HG02938 (cell line): Measurements from ENCODE around the gene CDX2.

Source experiments
- ATAC-seq: cut with Tn5 transposase; IDR thresholded peaks from one replicate; pipeline ENCODE4 v1.9.1; 2021; ENCODE audit warnings: mild to moderate bottlenecking, moderate library complexity; ENCODE audit not compliant: unreplicated experiment

The CDX2 gene

DNA sequence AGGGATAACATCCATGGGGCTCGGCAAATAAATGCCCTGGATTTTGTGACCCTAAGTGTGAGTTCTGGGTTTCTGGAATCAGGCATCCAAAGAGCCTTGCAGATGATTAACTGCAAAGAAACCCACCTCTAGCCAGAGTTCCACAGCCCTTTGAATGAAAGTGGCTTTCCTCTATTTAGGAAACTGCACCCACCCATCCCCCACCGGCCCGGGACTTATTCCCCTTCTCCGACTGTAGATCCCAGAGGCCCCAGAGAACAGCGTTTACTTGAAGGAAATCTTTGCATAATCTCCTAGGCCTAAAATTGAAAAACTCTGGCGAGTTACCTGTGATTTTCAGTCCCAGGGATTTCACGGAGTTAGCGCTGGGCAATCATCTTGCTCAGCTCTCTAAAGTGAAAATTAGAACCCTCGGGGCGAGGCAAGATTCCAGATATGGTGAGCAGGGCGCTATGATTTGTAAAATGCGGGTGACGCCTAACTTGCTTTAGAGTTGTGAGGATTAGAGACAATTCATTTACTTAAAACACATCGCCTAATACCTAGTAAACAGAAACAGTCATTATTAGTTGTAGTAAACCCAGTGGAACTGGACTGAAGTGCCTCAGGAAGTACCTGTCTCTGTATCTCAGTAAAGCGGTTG, 10.0 kb upstream of the CDX2 start:
- ATAC-seq: no peak

DNA sequence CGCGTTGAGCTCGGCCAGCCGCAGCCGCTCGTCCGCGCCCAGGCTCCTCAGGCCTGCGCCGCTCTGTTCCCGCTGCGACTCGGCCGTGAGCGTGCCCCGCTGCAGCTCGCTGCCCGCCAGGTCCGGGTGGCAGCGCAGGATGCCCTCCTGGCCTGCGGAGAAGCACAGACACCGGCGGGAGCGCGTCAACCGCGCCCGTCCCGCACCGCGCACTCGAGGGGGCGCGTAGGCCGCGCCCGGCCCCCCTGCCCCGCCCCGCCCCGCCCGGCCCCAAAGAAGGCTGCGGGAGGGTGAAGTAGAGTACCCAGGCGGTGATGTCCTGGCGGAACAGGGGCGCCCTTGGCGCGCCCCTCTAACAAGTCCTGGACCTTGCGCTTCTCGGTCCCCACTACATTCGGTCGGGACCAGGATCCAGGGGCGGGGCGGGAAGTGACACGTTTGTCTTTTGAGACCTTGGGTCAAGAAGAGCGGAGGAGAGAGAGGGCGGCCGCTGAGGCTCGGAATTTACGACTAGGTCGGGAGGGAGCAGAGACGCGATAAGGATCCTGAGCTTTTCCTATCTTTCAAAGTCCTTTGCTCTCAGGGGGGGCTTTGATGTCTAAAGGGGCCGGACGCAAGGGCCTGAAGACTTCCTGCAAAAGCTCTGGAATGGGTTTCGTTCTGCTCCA, 9.3 kb upstream of the CDX2 start:
- no peak for ATAC-seq

- ATAC-seq: no peak
Observed at GRCh38 chr13:27977476-27978300, 8.6 kb upstream of the CDX2 start.

- no peak for ATAC-seq
Observed at GRCh38 chr13:27976362-27977091, 7.4 kb upstream of the CDX2 start.

GRCh38 chr13:27975564-27976361, 6.6 kb upstream of the CDX2 start:
- no peak for ATAC-seq

DNA sequence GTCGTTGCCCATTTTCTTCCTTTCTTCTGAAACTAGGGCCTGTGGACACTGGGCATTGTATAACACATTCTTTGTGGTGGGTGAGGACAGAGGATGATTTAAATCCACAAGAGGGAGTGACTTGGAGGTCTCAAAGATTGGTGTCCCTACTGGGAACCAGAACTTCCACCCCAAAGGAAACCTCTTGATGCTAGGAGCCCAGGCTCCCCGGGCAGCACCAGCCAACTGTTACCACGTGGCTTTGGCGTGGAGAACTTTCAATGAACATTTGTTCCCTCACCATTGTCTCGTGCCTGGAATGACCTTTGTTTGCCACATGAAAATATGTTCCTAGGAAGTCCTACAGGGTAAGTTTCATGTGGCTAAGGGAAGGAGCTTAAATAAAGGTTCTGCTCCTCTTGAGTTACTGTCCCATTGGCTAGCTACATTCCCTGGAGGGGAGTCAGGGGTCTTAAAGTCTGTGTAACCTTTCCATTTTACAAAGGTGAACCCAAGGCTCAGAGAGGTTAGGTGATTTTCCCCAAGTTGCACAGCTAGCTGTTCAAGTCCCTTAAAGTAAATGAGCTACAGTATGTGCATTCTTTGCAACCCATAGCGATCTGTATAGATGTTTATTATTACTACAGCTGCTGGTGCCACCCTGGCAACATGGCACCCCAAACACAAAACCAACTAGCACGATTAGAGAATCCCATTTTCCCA, 5.0 kb upstream of the CDX2 start:
- ATAC-seq: no peak

GRCh38 chr13:27973291-27973690, 4.2 kb upstream of the CDX2 start:
- ATAC-seq: no peak

- no peak for ATAC-seq
Observed at GRCh38 chr13:27972478-27972820, 3.3 kb upstream of the CDX2 start.

DNA sequence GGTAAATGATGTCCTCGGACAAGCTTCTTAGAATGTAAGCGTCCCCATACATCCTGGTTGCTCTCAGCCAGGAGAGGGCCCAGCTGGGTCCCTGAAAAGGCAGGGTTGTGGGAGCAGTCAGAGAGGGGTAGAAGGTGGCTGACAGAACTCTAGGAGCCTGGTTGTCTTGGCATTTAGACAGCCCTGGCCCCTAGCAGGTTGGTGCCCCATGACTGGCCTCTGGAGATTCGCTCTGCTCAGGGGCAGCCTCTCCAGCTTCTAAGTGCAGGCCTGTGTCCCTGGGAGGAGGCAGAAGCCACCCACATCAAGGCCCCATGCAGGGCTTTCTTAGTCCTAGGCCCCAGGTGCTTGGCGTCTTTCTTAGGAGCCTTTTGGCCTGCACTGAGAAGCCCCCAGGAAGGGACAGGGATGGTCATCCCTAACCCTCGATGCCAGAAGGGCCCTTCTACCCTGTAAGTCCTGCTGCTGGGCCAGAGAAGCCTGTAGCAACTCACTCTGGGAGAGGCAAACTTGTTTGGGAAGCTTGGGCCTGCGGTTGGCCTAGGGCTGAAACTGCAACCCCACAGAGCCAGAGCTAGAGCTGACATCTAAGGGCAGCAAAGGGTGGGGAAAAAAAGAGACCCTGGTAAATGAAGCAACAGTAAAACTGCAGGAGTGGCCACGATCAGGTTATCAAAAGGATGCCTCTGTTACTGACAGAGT, 2.8 kb upstream of the CDX2 start:
- ATAC-seq: no peak

- ATAC-seq: no peak
Observed at GRCh38 chr13:27971236-27971645, 2.1 kb upstream of the CDX2 start.

- ATAC-seq: no peak
Observed at GRCh38 chr13:27970382-27971235, 1.5 kb upstream of the CDX2 start.

DNA sequence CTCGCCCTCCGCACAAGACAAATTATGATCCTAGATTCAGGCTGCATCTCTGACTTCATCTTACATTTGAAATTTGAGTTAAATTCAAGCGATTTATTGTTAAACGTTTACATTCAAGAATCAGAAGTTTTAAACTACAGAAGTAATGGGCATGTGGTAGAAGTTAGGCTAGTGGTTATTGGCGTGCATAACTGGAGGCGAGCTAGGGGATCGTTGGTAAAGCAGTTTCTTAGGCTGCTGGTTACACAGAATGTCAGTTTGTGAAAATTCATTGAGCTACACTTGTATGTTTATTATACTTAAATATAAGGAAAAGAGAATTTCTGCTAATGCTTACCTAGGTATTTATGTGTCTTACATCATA, 733 bp upstream of the CDX2 start:
- ATAC-seq: no peak

- no peak for ATAC-seq
Observed at GRCh38 chr13:27968316-27969081, 616 bp downstream of the CDX2 start.

DNA sequence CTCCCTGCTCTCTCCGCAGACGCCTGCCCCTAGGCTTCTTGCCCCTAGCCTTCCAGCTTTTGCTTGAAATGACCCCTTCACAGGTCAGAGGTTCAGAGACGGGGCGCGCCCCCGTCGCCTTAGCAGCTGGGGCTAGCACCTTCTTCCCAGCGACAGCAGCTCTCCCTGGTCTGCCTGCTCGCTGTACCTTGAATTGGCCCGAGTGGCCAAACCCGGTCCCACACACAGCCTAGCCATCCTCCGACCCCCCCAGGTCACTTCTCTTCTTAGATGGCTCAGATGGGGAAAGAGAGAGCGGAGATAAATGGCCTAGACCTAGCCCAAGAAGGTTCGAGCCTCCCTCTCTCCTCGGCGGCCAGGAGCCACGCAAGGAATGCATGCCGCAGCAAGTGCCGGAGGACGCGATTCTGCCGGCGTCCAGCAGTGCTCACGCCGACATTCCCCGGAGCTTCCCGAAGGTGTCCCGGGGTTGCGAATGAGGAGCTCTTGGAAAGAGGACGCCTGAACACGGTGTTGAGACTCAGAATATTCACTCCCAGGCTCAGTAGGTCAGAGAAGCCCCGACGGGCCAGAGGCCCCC, 1.3 kb downstream of the CDX2 start:
- no peak for ATAC-seq

DNA sequence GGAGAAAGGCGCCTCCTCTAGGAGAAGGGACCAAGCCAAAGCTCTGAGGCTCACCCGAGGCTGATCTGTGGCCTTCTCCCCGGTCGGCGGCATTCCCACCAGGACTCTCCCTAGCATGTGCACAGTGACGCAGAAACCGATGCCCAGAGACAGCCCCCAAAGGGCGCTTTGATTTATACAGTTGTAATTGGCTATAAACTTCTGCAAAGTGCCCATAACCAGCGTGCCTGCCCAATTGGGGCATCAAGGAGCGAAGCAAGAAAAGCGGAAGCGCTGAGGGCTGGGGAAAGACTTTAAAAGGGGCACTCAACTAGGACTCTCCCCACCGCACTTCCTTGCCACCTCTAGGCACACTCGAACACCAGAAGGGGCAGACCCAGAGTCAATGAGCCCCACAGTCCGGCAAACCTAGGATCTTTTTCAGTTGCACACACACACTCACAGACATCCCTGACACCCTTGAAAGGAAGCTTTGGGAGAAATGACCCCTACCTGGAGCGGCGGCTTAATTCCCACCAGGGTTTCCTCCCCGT, 1.8 kb downstream of the CDX2 start:
- ATAC-seq: no peak

DNA sequence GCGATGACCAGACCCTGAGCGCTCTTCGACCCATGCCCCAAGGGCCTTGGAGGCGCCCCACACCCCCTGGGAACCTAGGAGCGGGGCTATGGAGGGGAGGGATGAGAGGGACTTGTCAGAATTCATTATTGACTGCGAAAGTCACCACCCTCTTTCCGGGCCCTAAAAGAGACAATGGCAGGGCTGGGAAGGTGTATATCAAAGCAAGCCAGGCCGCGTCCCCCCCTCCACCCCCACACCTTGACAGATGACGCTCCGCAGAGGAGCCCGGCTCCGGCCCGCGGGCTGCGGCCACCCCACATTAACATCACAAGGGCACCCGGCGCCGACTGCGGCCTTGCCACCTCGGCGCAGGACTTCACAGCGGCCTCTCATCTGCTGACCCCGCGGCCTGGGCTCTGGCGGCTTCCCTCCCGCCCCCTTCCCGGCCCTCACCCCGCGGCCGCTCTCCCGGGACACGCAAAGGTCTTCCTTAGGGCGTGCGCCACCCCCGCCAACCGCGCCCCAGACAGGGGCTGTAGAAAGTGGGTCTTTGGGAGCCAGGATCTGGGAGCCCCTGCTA, 2.4 kb downstream of the CDX2 start:
- no peak for ATAC-seq
